GM06990 (cell line): ENCODE results near the gene ABCG5.

ENCODE experiments used
- DNase-seq: peaks from one replicate; pipeline ENCODE4 v3.0.0-alpha.2; 2011; ENCODE audit not compliant: insufficient read length; ENCODE audit errors: extremely low read depth
- H3K27me3 ChIP-seq: replicated peaks from 2 replicates; pipeline ENCODE4 v1.6.0; 2011; ENCODE audit warnings: low read length; ENCODE audit not compliant: control insufficient read depth, insufficient read depth
- H3K36me3 ChIP-seq: 2 replicates; pipeline ENCODE4 v1.5.1; 2011; ENCODE audit warnings: low read length; ENCODE audit not compliant: control insufficient read depth, insufficient read depth
- H3K4me3 ChIP-seq: replicated peaks from 2 replicates; pipeline ENCODE4 v1.5.1; 2011; ENCODE audit warnings: low read depth, mild to moderate bottlenecking, control low read depth, low read length
- TF ChIP-seq, protein P1 (sequence below): IDR thresholded peaks from 2 replicates; pipeline ENCODE4 v1.5.1; 2011; ENCODE audit warnings: low read length, control low read depth, mild to moderate bottlenecking, inconsistent platforms; ENCODE audit not compliant: insufficient read depth, poor library complexity, severe bottlenecking

Gene ABCG5

DNA sequence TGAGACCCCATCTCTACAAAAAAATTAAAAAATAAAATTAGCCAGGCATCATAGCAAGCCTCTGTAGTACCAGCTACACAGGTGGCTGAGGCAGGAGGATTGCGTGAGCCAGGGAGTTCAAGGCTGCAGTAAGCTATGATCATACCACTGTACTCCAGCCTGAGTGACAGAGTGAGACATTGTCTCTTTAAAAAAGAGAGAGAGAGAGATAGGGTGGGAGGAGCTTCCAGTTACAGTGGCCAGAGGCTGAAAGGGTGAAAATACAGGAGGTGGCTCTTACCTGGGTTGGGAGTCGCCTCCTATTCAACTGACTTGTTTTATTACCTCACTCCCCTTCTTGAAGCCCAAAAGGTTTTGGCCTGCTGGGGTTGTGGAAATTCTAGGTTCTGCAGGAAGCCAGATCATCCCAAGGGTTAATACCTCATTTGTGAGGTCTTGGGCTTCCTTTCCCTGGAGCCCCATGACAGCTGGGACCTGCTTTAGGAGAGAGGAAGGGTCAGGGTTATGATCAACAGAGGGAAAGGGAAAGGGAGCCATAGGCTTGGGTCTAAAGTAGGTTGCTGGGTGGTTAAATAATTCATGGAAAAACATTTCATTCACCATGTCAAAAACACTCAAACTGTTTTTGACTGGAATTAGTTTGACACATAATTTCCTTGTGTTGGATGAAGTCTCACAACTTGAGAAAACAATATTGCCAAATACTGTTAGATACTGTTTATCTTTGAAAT lies 47.4 kb downstream of the ABCG5 start:
- DNase-seq, result no peak
- TF ChIP-seq, protein P1, sequence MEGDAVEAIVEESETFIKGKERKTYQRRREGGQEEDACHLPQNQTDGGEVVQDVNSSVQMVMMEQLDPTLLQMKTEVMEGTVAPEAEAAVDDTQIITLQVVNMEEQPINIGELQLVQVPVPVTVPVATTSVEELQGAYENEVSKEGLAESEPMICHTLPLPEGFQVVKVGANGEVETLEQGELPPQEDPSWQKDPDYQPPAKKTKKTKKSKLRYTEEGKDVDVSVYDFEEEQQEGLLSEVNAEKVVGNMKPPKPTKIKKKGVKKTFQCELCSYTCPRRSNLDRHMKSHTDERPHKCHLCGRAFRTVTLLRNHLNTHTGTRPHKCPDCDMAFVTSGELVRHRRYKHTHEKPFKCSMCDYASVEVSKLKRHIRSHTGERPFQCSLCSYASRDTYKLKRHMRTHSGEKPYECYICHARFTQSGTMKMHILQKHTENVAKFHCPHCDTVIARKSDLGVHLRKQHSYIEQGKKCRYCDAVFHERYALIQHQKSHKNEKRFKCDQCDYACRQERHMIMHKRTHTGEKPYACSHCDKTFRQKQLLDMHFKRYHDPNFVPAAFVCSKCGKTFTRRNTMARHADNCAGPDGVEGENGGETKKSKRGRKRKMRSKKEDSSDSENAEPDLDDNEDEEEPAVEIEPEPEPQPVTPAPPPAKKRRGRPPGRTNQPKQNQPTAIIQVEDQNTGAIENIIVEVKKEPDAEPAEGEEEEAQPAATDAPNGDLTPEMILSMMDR, result no peak
- no peaks in the 10 kb centered on the region for H3K36me3 ChIP-seq
- H3K4me3 ChIP-seq, result no peak overlapping the region
- no peaks in the 10 kb centered on the region for H3K27me3 ChIP-seq

DNA sequence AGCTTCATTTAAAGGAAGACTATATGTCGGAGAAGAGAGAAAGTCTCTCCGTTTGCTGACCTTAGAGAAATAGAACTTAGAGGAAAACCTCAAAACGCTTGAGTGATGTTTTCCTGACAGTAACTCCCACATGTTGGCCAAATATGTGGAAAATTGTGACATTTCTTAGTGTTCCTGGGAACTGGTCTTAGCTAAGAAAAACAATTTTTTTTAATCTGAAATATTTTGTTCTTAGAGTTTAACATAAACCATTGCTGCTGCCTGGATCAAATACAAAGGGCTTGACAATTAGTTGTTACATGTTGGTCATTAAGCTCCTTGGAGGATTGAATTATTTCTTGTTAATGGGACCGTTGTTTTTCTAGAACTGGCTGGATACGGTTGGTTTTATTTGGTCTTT lies 48.5 kb downstream of the ABCG5 start:
- H3K4me3 ChIP-seq, result no peak overlapping the region
- no peaks in the 10 kb centered on the region for H3K36me3 ChIP-seq
- no peak for DNase-seq
- TF ChIP-seq, protein P1, result no peak
- no peaks in the 10 kb centered on the region for H3K27me3 ChIP-seq

DNA sequence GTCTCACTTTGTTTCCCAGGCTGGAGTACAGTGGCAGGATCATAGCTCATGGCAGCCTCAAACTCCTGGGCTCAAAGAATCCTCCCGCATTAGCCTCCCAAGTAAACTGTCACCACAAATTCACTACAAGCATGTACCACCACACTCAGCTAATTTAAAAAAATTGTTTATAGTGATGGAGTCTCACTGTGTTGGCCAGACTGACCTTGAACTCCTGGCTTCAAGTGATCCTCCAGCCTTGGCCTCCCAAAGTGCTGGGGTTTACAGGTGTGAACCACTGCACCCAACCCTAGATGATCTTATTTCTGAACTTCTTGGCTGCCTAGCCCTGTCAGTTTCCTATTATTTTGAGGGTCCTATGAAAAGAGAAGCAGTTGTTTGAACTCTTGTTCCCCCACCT lies 50.0 kb downstream of the ABCG5 start:
- Histone ChIP-seq H3K36me3 (no peaks in the 10 kb centered on the region), H3K27me3 (no peaks in the 10 kb centered on the region), H3K4me3 (no peak overlapping the region)
- TF ChIP-seq, protein P1, result no peak
- no peak for DNase-seq

DNA sequence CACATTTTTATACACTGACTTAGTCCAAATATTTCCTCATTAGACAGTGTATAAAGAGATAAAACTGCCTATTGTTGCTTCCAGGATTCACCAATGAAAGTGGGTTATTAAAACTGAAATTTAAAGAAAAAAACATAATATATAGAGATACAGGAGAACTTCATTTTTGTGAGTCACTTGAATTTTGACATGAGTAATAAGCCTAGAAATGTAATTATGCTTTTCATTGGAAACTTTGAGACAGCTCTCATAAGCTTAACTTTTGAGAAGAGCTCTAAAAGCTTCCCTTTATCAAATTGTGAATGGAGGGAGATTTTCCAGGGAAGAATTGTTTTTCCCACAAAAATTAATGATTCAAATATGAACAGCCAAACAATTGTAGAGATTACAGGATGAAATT lies 50.7 kb downstream of the ABCG5 start:
- TF ChIP-seq, protein P1, result no peak
- H3K4me3 ChIP-seq, result no peak overlapping the region
- H3K27me3 ChIP-seq, result no peaks in the 10 kb centered on the region
- no peaks in the 10 kb centered on the region for H3K36me3 ChIP-seq
- no peak for DNase-seq

DNA sequence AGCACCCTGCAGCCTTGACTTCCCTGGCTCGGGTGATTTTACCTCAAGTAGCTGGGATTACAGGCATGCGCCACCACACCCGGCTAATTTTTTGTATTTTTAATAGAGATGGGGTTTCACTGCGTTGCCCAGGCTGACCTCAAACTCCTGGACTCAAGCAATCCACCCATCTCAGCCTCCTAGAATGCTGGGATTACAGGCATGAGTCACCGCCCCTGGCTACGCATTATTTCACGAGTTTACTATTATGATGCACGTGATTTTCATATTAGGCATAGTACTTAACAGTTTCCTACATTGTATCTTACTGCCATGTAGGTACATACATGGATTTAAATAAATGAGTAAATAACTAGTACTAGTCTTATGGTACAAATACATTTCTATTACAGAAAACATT lies 60.4 kb downstream of the ABCG5 start:
- Histone ChIP-seq H3K36me3 (peaks cover 2% of the 10 kb centered on the region; the same call in 1 of the 2 replicates), H3K27me3 (no peaks in the 10 kb centered on the region), H3K4me3 (no peak overlapping the region)
- TF ChIP-seq, protein P1, result no peak
- DNase-seq, result no peak
